ENCODE results near the gene SIGLEC11.
"Not testable (repeated sequence)": the region's sequence is repeated elsewhere in the genome, so short reads cannot be mapped to it uniquely, and the experiment has no call there.

SIGLEC11 gene

DNA sequence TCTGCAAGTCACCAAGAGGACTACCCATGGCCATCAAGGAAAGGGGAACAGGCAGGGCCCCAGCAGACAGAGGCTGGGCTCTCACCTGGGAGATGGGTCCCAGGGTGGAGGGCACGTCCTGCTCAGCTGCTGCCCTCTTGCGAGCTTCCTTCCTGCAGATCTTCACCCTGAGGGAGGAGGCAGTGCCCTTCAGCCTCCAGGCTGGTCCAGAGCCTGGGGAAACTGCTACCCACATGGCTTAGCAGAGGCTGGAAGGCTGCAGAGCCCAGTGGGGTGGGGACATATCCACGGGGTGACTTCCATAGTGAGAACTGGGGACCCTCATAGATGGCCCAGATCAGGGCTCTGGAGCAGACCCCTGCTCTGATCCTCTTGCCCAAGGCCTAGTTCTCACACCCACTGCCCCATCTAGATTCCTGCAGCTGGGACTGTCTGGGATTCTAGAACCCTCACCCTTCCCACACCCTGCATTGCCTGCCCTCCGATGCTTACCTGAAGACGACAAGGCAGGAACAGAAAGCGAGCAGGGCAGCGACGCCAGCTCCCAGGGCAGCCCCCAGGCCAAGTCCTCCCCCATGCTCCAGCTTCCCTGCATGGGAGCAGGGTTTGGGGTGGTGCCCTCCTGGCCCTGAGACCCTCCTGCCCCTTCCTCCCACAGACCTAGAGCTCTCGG, 9.0 kb downstream of the SIGLEC11 start:
- no peak for DNase-seq (ENCODE audit: low read depth in 2 of 2)

DNA sequence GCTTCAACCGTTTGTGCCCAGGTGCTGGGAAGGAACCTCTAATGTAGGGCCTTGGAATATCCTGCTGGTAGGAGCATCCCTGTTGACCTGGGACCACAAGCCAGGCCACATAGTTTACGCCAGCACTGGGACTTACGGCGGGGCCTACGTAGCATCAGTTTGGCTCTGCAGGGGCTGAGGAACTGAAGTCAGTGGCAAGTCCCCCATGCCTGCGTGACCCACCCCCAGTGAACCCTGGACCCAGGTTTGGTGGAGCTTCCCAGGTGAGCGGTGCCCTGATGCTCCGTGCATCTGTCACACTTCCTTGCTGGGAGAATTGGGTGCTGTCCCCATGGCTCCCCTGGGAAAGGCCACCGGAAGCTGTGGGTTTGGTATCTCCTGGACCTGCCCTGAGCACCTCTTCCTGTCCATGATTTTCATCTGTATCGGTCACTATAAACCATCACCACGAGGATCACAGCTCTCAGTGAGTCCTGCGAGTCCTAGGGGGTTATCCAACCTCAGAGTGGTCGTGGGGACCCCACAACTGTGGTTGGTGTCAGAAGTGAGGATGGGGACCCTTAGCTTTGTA, 9.9 kb downstream of the SIGLEC11 start:
- DNase-seq (ENCODE audit: low read depth in 2 of 2): no peak

DNA sequence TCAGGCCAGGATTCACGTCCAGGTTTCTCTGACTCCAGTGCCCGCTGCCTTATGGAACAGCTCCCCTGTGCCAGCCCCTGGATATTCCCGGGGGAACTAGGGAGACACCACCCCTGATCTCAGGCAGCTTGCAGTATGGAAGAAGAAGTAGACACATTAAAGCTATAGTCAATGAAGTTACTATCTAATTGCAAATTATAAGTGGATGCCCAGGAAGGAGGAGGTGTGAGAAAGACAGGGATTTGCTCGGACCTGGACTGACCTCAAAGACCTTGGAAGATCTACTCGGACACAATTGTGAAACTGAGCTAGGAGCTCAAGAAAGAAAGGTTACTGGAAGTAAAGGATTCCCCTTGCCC, 10.4 kb downstream of the SIGLEC11 start:
- DNase-seq (ENCODE audit: low read depth in 2 of 2): no peak

DNA sequence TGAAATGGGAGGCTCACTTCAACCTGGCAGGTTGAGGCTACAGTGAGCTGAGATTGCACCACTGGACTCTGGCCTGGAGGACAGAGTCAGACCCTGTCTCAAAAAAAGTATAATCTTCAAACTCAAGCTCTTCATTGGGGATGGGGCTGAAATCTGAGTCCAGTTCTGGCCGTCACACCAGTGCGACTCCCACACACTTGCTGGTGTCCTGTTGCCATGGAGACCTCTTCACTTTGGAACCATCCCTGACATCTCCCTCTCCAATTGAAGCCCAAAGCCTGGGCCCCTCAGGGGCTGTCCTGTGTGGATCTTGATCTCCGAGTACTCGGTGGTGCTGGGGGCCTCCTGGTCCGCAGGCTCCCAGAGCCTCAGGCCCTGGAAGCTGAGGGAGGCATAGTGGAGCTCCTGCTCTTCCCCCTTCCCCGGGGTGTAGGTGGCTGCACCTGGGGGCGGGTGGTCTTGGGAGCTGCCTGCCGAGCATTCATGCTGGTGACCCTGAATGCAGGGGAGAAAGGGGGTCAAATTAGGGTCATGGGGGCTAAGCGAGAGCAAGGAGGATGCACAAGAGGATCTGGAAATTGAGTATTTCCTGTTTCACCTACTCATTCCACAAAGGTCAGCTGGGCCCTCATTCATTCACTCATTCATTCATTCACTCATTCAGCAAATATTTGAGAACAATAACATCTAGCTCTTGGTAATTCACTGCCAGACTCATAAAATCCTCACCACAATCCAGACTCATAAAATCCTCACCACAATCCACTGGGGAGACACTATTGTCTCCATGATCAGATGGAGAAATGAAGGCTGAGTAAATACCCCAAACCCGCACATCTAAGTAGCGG, 11.0 kb downstream of the SIGLEC11 start:
- DNase-seq (ENCODE audit: low read depth in 2 of 2): no peak

DNA sequence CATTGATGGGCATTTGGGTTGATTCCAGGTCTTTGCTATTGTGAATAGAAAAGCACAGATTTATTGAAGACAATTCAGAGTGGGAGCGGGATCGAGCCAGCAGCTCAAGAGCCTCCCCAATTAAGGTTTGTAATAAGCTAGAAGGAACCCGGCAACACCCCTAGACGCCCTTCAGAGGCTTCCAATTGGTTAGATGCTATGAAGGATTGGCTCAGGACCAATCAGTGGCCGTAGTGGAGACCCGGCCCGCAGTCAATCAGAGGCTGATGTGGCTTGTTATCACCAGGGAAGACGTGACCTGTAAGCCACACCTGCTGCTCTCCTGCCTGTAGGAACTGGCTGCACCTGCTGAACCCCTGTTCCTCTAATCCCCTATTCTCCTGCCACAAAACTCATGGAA, 14.6 kb downstream of the SIGLEC11 start:
- DNase-seq (ENCODE audit: low read depth in 2 of 2): no peak

DNA sequence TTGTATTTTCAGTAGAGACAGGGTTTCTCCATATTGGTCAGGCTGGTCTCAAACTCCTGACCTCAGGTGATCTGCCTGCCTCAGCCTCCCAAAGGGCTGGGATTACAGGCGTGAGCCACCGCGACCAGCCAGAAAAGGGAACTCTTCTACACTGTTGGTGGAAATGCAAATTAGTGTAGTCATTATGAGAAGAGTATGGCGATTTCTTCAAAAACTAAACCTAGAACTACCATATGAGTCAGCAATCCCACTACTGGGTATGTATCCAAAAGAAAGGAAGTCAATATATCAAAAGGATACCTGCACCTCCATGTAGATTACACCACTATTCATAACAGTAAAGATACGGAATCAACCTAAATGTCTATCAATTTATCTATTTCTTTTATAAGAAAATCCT, 16.4 kb downstream of the SIGLEC11 start:
- DNase-seq (ENCODE audit: low read depth in 2 of 2): not testable (repeated sequence)

DNA sequence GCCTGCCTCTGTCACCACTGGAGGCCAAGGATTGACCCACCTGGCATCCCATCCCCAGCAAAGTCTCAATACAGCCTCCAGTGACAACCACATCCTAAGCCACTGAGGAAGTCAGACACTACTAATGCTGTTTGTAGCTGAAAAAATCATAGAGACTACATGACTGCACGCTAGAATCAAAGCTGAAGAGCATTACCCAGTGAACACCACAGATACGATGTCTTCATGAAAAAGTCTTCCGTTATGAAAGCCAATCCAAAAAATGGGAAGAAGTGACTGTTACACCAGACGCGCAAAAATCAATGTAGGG, 20.5 kb downstream of the SIGLEC11 start:
- DNase-seq (ENCODE audit: low read depth in 2 of 2): no peak

DNA sequence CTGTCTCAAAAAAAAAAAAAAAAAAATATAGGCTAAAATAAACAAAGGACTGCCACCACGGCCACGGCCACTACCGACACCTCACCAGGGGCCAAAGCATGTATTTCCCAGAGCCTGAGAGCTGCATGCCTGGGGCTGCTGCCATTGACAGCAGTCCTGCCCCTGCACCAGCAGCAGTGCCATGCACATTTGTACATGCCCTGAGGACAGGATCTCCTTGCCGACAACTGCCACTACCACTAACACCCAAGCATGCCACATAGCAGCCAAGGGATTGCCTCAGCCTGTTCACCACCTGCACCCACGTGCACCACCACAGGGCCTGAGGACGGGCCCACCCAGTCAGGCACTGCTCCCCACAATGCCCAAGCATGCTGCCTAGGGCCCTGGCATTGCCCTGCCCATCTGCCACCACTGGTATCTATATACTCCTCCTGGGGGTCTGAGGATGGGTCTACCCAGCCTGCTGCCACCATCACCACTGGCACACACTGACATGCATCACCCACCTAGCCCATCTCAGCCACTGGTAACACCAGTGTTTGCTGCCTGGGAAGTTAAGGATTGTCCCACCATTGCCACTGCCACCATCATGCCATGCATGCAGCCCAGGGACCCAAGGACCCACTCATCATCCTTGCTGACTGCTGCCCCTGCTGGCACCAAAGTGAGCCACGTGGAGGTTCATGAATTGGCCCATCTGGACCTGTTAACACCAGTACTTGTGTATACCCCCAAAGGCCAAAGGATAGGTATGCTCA, 21.1 kb downstream of the SIGLEC11 start:
- DNase-seq (ENCODE audit: low read depth in 2 of 2): no peak

DNA sequence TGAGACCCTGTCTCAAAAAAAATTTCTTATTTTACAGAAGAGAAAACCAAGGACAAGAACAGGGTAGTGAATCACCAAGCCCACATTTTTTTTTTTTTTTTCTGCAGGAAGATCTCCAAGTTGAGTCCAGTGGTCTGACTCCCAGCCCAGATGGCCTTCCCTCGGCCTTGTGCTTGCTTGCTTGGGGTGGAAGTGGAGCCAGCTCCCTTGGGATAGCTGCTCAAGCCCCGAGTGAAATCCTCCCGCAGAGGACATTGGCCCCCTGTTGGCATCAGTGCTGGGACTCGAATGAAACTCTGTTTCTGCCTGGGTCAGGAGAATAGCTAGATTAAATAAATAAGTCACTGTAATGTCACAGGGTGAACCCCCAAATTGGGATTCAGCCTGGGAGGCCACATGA, 22.3 kb downstream of the SIGLEC11 start:
- no peak for DNase-seq (ENCODE audit: low read depth in 2 of 2)

DNA sequence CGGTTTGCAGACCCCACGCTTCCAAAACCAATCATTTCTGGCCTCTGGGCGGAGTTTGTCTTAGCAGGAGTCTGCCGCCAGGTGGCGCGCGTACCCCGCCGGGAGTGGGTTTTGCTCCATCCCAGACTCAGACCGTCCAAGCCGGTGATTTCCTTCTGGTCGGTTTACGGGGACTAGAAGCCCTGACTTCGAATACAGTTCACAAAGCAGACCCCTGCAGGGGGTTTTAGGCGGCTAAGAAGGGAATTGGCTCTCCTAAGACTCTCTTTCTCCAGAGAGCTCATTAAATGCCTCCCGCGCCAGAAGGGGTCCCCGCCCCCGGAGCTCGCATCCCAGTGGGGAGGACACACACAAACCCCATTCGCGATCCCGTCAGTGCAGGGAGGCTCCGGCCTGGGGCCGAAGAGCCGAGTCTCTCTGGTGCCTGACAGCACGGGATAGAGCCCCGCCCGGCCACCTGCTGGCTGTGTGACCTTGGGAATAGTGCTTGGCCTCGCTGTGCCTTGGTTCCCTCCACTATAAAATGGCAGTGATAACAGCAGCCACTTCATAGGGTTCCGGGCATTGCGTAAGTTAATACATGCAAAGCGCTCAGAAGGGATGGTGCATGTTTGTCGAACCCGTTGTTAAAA, 23.1 kb downstream of the SIGLEC11 start:
- DNase-seq (ENCODE audit: low read depth in 2 of 2): peak; percentile 41 to 48

DNA sequence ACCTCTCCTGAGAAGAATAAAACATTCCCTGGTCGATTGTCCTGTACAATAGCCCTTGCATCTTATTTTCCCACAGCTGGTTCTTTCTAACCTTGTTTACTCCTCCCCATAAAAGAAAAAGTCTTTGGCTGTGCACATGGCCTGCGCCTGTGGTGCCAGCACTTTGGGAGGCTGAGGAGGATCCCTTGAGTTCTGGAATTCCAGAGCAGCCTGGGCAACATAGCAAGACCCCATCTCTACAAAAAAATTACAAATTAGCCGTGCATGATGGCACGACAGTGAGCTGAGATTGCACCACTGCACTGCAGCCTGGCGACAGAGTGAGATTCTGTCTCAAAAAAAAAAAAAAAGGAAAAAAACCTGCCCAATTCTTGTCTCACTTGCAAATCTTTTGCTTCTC, 24.4 kb downstream of the SIGLEC11 start:
- DNase-seq (ENCODE audit: low read depth in 2 of 2): no peak

DNA sequence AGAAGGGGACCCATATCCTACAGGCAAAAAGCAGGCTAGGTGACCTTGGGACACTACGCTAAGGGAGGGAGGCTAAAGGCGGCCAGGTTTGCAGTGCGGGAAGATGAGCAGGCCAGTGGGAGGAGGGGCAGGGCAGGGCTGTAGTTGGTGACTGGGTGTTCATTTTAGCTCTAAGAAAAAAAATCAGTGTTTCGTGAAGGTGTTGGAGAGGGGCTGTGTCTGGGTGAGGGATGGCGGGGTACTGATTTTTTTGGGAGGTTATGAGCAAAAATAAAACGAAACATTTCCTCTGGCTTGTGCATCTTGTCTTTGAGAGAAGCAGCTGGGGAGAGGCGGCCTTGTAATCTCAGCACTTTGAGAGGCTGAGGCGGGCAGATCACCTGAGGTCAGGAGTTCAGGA, 27.3 kb downstream of the SIGLEC11 start:
- DNase-seq (ENCODE audit: low read depth in 2 of 2): no peak

DNA sequence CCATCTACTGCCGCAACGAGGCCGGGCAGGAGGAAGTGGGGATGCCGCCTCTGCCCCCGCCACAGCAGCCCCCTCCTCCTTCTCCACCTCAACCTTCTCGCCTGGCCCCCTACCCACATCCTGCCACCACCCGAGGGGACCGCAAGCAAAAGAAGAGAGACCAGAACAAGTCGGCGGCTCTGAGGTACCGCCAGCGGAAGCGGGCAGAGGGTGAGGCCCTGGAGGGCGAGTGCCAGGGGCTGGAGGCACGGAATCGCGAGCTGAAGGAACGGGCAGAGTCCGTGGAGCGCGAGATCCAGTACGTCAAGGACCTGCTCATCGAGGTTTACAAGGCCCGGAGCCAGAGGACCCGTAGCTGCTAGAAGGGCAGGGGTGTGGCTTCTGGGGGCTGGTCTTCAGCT, 28.2 kb downstream of the SIGLEC11 start:
- DNase-seq (ENCODE audit: low read depth in 2 of 2): no peak

DNA sequence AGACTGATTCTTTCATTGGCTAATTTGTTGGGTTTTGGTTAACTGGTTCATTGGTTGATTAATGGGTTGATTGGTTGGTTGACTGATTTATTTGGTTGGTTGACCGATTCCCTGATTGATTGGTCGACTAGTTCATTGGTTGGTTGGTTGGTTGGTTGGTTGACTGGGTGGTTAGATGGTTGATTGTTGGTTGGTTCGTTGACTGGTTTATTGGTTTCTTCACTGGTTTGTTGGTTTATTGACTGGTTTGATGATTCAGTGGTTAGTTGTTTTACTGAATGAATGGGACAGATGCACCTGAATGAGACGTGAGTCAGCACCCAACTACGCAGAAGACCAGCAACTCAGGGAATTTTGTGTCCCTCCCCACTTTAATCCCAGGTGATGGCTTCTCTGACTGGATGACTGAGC, 28.9 kb downstream of the SIGLEC11 start:
- no peak for DNase-seq (ENCODE audit: low read depth in 2 of 2)

DNA sequence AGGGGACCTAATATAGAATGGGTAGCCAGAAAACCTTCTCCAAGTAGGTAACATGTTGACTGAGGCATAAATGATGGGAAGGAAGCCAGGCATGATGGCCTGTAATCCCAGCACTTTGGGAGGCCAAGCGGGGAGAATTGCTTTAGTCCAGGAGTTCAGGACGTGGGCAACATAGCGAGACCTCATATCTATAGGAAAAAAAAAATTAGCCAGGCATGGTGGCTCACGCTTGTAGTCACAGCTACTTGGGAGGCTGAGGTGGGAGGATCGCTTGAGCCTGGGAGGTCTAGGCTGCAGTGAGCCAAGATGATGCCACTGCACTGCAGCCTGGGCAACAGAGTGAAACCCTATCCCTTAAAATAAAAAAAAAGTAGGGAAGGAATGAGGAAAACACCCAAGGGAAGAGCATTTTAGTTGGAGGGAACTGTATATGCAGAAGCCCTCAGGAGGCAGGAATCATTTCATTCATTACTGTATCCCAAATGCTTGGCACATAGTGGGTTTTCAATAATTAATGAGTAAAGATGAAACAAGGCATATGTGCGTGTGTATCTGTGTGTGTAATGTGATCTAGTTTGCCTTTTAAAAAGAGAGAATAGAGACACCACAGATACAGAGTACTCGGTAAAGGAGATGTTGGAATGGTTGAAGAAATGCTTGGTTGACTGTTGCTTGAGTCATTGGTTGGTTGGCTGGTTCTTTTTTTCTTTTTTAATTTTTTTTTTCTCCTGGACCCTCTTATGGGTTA, 29.5 kb downstream of the SIGLEC11 start:
- no peak for DNase-seq (ENCODE audit: low read depth in 2 of 2)

DNA sequence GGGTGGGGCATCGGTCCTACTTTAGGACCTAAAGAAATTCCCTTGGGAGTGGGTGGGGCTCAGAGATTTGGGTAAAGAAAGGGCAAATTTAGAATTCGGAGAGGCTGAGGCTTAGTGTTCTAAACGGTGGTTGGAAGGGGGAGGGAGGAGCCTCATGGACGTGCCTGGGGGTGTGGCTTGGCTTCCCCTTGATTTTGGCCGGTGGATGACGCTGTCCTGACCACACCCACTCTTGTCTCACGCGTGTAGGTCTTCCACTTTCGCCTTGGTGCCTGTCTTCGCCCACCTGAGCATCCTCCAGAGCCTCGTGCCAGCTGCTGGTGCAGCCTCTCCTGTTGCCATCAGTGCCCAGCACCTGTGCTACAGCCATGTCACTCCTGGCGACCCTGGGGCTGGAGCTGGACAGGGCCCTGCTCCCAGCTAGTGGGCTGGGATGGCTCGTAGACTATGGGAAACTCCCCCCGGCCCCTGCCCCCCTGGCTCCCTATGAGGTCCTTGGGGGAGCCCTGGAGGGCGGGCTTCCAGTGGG, 30.4 kb downstream of the SIGLEC11 start:
- no peak for DNase-seq (ENCODE audit: low read depth in 2 of 2)

DNA sequence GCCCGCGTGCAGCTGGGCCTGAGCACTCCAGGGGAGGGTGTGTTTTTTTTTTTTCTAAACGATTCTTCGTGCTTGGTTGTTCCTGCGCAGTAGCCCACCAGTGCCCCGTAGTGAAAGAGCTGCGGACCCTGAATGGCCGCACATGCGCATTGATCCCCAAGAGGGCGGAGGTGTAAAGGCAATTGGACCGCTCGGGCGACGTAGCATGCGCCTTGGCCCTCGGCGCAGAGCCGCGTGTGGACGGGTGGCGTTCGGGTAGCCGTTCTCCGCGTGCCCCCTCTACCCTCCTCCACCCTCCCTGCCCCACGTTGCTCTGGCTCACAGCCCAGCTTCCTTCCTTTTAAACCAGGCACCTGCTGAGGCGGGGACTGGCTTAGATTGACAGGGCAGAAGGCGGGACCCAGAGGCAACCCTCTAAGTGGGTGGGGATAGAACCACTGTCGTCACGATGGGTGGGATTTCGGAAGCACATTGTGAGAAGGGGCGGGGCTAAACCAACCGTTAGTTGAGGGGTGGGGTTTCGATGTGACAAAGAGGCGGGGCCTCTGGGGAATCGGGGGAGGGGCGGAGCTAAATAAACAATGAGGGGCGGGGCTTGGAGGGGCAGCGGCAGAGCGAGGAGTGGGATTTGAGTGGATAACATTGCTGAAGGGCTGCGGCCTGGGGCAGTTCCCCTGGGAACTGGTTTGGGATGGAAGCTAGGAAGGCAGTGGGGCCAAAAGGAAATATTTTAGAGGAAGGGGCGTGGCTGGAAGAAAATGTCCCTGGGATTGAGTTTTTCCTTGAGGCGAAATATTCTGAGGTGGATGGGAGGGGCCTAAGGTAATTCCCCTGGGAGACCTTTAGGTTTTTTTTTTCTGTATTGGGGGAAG, 31.1 kb downstream of the SIGLEC11 start:
- peak; percentile 77 to 90 for DNase-seq (ENCODE audit: low read depth in 2 of 2)

DNA sequence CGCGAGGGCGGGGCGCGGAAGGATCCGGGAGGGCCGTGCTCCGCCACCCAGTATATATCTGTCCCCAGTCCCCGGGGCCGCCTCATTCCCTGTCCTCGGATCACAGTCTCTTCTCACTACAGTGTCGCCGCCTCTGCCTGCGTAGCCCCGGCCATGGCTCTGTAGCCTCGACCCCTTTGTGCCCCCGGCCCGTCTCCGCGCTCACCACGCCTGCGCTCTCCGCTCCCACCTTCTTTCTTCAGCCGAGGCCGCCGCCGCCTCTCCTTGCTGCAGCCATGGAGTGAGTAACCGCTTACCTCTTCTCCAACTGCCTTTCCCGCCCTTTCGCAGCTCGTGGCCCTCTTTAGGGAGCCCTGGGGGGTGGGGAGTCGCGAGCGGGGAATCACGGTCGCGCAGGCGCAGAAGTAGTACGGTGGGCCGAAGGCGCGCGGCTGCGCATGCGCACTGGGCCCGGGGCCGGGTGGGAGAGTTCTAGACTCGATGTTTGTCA, 31.8 kb downstream of the SIGLEC11 start, which contains the start of the genes ATF5 and NUP62:
Gene ATF5 (plus strand): TSS at position 85 of the 490 bp plus-strand sequence. CDS start 1,646 bp downstream, outside the sequence.
Gene NUP62 (minus strand): TSS at position 384 of the 490 bp plus-strand sequence. CDS start 19,697 bp downstream, outside the sequence.
- DNase-seq (ENCODE audit: low read depth in 2 of 2): peak; percentile 79

DNA sequence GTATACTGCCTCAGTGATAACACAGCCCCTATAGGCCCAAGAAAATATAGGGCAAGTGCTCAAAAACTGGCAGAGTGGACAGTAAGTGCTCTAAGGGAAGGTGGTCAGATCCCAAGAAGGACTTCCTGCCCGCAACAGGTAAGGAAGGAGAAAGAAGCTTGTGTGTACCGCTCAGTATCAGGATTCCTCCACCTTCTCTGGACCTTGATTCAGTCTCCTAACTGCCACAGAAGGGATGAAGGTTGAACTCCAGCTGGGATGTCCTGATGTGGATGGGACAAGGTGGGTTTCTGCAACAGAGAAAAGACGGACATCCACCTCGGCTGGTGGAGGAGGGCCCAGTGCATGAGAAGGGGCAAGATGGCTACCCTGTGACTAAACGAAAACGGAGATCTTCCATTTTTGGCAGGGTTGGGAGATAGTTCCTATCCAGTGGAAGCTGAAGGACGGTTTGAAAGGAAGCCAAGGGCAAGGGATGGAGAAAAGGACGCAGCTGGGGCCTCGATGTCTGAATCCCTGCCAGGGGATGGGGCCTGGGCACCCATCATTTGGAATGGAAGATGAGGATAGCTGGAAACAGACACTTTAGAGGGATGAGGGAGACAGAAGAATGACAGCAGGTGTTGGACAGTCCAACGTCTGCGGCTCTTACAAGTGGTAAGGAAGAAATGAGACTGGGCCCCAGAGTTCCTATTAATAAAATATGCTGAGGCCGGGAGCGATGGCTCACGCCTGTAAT, 33.3 kb downstream of the SIGLEC11 start:
- DNase-seq (ENCODE audit: low read depth in 2 of 2): no peak

Data from stimulated activated CD8-positive, alpha-beta memory T cell treated with anti-CD3 and anti-CD28 coated beads, Interleukin-15, amount 100 ng/mL, for 4 hours (primary cell).